GM21723 (cell line): ENCODE measurements around the gene FAM236D.
"Not testable (repeated sequence)": the region's sequence is repeated elsewhere in the genome, so short reads cannot be mapped to it uniquely, and the experiment has no call there.

Experiments
- ATAC-seq: cut with Tn5 transposase; IDR thresholded peaks from one replicate; pipeline ENCODE4 v1.9.1; 2021; ENCODE audit warnings: mild to moderate bottlenecking, moderate library complexity; ENCODE audit not compliant: unreplicated experiment

Gene FAM236D

GRCh38 chrX:72808110-72808509 lies at the start of gene FAM236D:
TSS of gene FAM236D (minus strand) at chrX:72808210. CDS start at chrX:72808110, 100 bp downstream.
- ATAC-seq, result not testable (repeated sequence)

GRCh38 chrX:72837532-72837931 lies 29.5 kb upstream of the FAM236D start:
- ATAC-seq, result not testable (repeated sequence)

GRCh38 chrX:72830701-72831100 lies 22.7 kb upstream of the FAM236D start:
- ATAC-seq, result not testable (repeated sequence)

- ATAC-seq, result not testable (repeated sequence)
Observed at GRCh38 chrX:72790390-72790789, 17.6 kb downstream of the FAM236D start.

- ATAC-seq, result not testable (repeated sequence)
Observed at GRCh38 chrX:72788142-72788541, 19.9 kb downstream of the FAM236D start.

GRCh38 chrX:72783964-72784363 lies 24.0 kb downstream of the FAM236D start:
- not testable (repeated sequence) for ATAC-seq

GRCh38 chrX:72783365-72783936 lies 24.6 kb downstream of the FAM236D start:
- not testable (repeated sequence) for ATAC-seq

- ATAC-seq, result not testable (repeated sequence)
Observed at GRCh38 chrX:72782560-72782959, 25.4 kb downstream of the FAM236D start, which contains the start of gene FAM236B. TSS of gene FAM236B (minus strand) at chrX:72782660. CDS start at chrX:72782560, 100 bp downstream.

- not testable (repeated sequence) for ATAC-seq
Observed at GRCh38 chrX:72778146-72778545, 29.9 kb downstream of the FAM236D start.

- ATAC-seq, result peak; percentile 68
Observed at GRCh38 chrX:72777467-72777790, 30.6 kb downstream of the FAM236D start.

- ATAC-seq, result peak; percentile 91
Observed at GRCh38 chrX:72776653-72777466, 31.1 kb downstream of the FAM236D start, which contains the start of gene DMRTC1B. TSS of gene DMRTC1B (plus strand) at chrX:72776890. CDS start at chrX:72845136, 68,246 bp downstream.

GRCh38 chrX:72760454-72760853 lies 47.6 kb downstream of the FAM236D start:
- ATAC-seq, result not testable (repeated sequence)
